ENCODE results near the gene RCBTB1.

Gene RCBTB1

DNA sequence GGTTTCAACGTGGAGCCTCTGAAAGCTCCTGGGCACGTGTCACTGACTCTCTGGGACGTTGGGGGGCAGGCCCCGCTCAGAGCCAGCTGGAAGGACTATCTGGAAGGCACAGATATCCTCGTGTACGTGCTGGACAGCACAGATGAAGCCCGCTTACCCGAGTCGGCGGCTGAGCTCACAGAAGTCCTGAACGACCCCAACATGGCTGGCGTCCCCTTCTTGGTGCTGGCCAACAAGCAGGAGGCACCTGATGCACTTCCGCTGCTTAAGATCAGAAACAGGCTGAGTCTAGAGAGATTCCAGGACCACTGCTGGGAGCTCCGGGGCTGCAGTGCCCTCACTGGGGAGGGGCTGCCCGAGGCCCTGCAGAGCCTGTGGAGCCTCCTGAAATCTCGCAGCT lies 45.2 kb upstream of the RCBTB1 start:
- TF ChIP-seq, protein P1, sequence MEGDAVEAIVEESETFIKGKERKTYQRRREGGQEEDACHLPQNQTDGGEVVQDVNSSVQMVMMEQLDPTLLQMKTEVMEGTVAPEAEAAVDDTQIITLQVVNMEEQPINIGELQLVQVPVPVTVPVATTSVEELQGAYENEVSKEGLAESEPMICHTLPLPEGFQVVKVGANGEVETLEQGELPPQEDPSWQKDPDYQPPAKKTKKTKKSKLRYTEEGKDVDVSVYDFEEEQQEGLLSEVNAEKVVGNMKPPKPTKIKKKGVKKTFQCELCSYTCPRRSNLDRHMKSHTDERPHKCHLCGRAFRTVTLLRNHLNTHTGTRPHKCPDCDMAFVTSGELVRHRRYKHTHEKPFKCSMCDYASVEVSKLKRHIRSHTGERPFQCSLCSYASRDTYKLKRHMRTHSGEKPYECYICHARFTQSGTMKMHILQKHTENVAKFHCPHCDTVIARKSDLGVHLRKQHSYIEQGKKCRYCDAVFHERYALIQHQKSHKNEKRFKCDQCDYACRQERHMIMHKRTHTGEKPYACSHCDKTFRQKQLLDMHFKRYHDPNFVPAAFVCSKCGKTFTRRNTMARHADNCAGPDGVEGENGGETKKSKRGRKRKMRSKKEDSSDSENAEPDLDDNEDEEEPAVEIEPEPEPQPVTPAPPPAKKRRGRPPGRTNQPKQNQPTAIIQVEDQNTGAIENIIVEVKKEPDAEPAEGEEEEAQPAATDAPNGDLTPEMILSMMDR (IDR thresholded peaks at IDR 0.05; ENCODE audit: low read depth, low read length, poor library complexity, severe bottlenecking): no peak
- TF ChIP-seq EZH2phosphoT487 (IDR thresholded peaks at IDR 0.05; ENCODE audit: borderline replicate concordance, low read length): no peak
- peak overlapping the region; percentile 89; the same call in 1 of the 2 replicates for H3K4me3 ChIP-seq (ENCODE audit: low read length)
- H3K36me3 ChIP-seq (ENCODE audit: control insufficient read depth, low read length): peaks cover 66% of the 10 kb centered on the region
- peaks cover 7% of the 10 kb centered on the region; the same call in 1 of the 2 replicates for H4K20me1 ChIP-seq (ENCODE audit: control insufficient read depth, insufficient read depth, low read depth, low read length)
- peaks cover 66% of the 10 kb centered on the region for H3K79me2 ChIP-seq (ENCODE audit: control insufficient read depth, low read length)
- H3K27ac ChIP-seq (ENCODE audit: low read depth, low read length): no peak overlapping the region
- no peaks in the 10 kb centered on the region for H3K27me3 ChIP-seq (ENCODE audit: control insufficient read depth, low read length)
- no peaks in the 10 kb centered on the region for H3K9me2 ChIP-seq (replicated peaks; ENCODE audit: control insufficient read depth, low read length)
- H3F3A ChIP-seq (ENCODE audit: control insufficient read depth, insufficient read depth): peaks cover 13% of the 10 kb centered on the region; the same call in 1 of the 2 replicates
- peak overlapping the region; percentile 80; the same call in 1 of the 2 replicates for H3K4me2 ChIP-seq (ENCODE audit: low read length)
- H3K4me1 ChIP-seq (ENCODE audit: control insufficient read depth, low read length): peaks cover 69% of the 10 kb centered on the region
- no peaks in the 10 kb centered on the region for H3K9me3 ChIP-seq (ENCODE audit: control insufficient read depth, insufficient read depth, low read length)

DNA sequence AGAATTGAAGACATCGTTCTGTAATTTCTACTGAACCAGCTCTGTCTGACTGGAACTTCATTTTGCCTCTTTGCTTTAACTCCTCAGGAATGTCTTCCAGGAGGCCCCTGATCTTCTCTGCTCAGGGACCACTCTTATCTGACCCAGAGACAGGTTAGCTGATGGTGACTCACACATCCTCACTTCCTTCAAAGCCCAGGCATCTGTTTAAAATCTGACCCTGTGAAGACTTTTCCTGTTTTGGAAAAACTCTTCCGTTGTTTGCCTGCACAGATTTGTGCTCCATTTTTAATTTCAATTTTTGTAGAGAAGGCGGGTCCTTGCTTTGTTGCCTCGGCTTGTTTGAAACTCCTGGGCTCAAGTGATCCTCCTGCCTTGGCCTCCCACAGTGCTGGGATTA lies 44.6 kb upstream of the RCBTB1 start:
- H3K4me3 ChIP-seq (ENCODE audit: low read length): peak overlapping the region; percentile 89
- peaks cover 7% of the 10 kb centered on the region; the same call in 1 of the 2 replicates for H4K20me1 ChIP-seq (ENCODE audit: control insufficient read depth, insufficient read depth, low read depth, low read length)
- peaks cover 10% of the 10 kb centered on the region; the same call in 1 of the 2 replicates for H3F3A ChIP-seq (ENCODE audit: control insufficient read depth, insufficient read depth)
- H3K9me3 ChIP-seq (ENCODE audit: control insufficient read depth, insufficient read depth, low read length): no peaks in the 10 kb centered on the region
- H3K36me3 ChIP-seq (ENCODE audit: control insufficient read depth, low read length): peaks cover 59% of the 10 kb centered on the region
- peaks cover 69% of the 10 kb centered on the region for H3K4me1 ChIP-seq (ENCODE audit: control insufficient read depth, low read length)
- H3K27ac ChIP-seq (ENCODE audit: low read depth, low read length): peak overlapping the region; percentile 78
- no peak for TF ChIP-seq EZH2phosphoT487 (IDR thresholded peaks at IDR 0.05; ENCODE audit: borderline replicate concordance, low read length)
- TF ChIP-seq, protein P1 (IDR thresholded peaks at IDR 0.05; ENCODE audit: low read depth, low read length, poor library complexity, severe bottlenecking): no peak
- peaks cover 66% of the 10 kb centered on the region for H3K79me2 ChIP-seq (ENCODE audit: control insufficient read depth, low read length)
- H3K27me3 ChIP-seq (ENCODE audit: control insufficient read depth, low read length): no peaks in the 10 kb centered on the region
- H3K9me2 ChIP-seq (replicated peaks; ENCODE audit: control insufficient read depth, low read length): no peaks in the 10 kb centered on the region
- H3K4me2 ChIP-seq (ENCODE audit: low read length): peak overlapping the region; percentile 80

DNA sequence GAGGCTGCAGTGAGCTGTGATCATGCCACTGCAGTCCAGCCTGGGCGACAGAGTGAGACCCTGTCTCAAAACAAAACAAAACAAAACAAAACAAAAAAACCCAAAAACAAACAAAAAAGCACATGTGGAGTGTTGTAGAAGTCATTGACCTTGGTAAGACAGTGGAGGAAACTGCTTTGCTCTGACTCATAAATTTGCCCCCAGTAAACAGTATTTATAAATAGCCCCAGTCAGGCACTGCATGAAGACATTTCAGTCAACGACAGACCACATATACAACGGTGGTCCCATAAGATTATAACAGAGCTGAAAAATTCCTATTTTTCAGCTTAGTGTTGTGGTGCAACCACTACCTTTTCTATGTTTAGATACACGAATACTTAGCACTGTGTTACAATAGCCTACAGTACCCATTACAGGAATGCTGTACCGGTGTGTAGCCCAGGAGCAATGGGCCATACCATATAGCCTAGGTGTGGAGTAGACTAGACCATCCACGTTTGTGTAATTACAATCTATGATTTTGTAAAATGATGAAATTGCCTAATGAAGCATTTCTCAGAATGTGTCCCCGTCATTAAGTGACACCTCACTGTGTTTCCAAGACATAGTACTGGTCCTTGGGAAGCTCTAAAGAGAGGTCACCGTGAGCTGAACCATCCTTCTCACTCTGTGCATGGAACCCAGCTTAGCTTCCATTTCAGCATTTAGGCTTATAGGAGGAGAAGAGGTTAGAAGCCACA lies 44.0 kb upstream of the RCBTB1 start:
- H3K27me3 ChIP-seq (ENCODE audit: control insufficient read depth, low read length): no peaks in the 10 kb centered on the region
- H3K79me2 ChIP-seq (ENCODE audit: control insufficient read depth, low read length): peaks cover 62% of the 10 kb centered on the region
- H3K4me1 ChIP-seq (ENCODE audit: control insufficient read depth, low read length): peaks cover 71% of the 10 kb centered on the region
- H3K4me2 ChIP-seq (ENCODE audit: low read length): peak overlapping the region; percentile 80
- peak overlapping the region; percentile 89 for H3K4me3 ChIP-seq (ENCODE audit: low read length)
- TF ChIP-seq, protein P1 (IDR thresholded peaks at IDR 0.05; ENCODE audit: low read depth, low read length, poor library complexity, severe bottlenecking): no peak
- TF ChIP-seq EZH2phosphoT487 (IDR thresholded peaks at IDR 0.05; ENCODE audit: borderline replicate concordance, low read length): no peak
- H3K9me3 ChIP-seq (ENCODE audit: control insufficient read depth, insufficient read depth, low read length): no peaks in the 10 kb centered on the region
- H4K20me1 ChIP-seq (ENCODE audit: control insufficient read depth, insufficient read depth, low read depth, low read length): peaks cover 7% of the 10 kb centered on the region; the same call in 1 of the 2 replicates
- H3K27ac ChIP-seq (ENCODE audit: low read depth, low read length): peak overlapping the region; percentile 78
- peaks cover 55% of the 10 kb centered on the region for H3K36me3 ChIP-seq (ENCODE audit: control insufficient read depth, low read length)
- H3K9me2 ChIP-seq (replicated peaks; ENCODE audit: control insufficient read depth, low read length): no peaks in the 10 kb centered on the region
- H3F3A ChIP-seq (ENCODE audit: control insufficient read depth, insufficient read depth): peaks cover 10% of the 10 kb centered on the region; the same call in 1 of the 2 replicates
